ENCODE results near the gene TSSC4. TPM values are rescaled to one million over a fixed set of nuclear protein-coding genes. Genes with fewer than 3 reads are reported as not detected.

The TSSC4 gene
- total RNA-seq, 1 experiment from 2014 or later: 22.9 TPM

DNA sequence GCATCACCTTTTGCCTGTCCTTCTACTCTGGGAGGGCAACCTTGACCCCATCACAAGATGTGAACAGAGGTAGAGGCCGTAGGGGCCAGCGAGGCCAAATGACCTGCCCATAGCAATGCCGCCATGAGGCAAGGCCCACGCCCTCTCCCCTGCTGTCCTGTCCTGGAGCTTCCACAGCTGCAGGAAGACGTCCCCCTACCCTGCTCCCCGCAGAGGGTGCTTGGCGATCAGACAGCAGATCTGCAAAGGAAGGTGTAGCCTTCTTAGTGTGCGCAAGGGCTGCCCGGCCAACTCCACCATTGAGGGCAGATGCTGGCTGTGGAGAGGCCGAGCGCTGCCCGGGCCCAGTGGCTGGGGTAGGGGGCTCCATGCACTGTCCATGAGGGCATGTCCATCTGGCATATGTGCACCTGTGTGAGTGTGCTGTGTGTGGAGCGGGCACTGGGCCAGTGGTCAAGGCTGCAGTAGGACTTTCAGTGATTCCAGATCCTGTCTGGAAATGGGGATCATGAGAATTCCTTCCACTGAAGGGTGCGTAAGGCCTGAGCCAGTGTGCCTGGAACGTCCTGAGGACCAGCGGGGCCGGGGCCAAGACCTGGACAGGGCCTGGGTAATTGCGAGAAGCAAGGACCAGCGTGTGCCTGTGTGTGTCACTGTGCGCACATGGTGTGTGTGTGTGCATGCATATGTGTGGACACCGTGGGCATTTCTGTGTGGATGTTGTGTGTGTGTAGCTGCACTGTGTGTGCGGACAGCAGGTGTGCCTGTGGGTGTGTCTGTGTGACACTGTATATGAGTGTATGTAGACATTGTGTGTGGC is 32.8 kb downstream of the TSSC4 start:
- DNase-seq (ENCODE audit: low read depth): no peak

DNA sequence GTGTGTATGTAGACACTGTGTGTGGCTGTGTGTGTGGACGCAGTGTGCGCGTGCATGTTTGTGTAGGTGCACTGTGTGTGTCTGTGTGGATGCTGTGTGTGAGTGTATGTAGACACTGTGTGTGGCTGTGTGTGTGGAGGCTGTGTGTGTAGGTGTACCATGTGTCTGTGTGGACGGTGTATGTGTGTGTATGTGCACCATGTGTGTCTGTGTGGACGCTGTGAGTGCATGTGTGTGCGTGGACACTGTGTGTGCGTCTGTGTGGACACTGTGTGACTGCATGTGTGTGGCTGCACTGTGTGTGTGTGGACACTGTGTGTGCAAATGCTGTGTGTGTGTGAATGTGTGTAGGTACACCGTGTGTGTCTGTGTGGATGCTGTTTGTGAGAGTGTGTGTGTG is 33.5 kb downstream of the TSSC4 start:
- no peak for DNase-seq (ENCODE audit: low read depth)

DNA sequence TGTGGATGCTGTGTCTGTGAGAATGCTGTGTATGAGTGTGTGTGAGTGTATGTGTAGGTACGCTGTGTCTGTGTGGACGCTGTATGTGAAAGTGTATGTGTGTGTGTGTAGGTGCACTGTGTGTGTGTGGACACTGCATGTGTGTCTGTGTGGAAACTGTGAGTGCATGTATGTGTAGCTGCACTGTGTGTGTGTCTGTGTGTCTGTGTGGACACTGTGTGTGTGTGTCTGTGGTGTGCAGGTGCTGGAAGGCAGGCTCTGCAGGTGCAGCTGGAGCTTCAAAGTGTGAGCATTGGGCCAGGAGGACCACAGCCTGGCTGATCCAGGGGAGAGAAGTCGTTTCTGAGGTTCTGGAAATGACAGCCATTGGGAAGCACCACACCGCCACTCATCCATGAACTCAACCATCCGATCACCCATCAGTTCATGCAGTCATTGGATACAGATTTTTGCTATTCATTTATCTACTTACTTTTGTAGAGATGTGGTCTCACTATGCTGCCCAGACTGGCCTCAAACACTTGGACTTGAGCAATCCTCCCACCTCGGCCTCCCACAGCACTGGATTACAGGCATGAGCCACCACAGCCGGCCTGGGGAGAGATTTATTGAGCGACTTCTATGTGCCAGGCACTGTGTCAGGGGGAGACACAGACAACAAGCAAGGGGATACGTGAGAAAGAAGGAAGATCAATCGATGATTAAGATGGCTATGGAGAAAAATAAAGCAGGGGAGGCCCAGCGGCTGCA is 34.1 kb downstream of the TSSC4 start:
- no peak for DNase-seq (ENCODE audit: low read depth)

DNA sequence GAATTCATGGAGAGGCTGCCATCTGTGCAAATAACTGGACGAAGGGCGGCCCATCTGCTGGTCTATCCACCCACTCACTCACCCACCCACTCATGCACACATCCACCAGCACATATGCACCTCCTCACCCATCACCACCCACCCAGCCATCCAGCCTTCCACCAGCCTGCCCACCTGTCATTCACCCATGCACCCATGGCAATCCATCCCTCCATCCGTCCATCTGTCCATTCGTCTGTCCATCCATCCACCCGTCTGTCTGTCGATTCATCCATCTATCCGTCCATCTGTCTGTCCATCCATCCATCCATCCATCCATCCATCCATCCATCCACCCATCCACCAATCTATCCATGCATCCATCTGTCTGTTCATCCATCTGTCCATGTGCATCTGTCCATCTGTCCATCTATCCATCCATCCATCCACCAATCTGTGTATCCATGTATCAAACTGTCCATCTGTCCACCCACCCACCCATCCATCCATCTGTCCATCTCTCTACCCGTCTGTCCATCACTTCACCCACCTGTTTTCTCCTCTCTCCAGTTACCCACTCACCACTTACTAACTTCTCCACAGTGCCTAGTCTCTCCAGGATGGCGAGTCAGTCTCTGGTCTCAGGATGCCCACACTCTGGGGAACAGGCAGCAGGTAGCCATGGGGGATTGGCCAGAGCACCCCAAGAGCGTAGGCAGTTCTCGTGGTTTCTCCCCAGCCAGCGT is 34.9 kb downstream of the TSSC4 start:
- DNase-seq (ENCODE audit: low read depth): no peak

DNA sequence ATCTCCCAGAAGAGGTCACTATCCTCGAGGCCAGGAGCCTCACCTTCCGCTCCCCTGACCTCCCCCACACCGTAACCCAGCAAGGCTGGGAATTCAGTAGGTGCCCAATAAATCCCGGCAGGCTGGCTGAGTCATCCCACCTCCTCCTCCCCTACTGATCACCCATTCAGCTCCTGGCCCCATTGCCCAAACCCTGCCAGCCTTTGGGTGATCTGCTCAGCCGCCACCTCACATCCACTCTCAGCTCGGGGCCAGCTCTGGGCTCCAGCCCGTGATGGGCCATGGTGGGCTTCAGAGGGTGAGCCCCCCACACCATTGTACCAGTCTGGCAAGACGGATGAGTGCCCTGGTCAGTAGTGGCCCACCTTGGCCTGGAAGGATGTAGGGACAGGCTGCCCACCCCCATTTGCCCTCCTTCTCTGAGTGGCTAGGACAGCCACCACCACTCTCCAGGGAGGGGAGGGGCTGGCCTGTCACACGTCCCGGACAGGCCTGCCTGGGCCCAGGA is 35.5 kb downstream of the TSSC4 start:
- DNase-seq (ENCODE audit: low read depth): no peak

DNA sequence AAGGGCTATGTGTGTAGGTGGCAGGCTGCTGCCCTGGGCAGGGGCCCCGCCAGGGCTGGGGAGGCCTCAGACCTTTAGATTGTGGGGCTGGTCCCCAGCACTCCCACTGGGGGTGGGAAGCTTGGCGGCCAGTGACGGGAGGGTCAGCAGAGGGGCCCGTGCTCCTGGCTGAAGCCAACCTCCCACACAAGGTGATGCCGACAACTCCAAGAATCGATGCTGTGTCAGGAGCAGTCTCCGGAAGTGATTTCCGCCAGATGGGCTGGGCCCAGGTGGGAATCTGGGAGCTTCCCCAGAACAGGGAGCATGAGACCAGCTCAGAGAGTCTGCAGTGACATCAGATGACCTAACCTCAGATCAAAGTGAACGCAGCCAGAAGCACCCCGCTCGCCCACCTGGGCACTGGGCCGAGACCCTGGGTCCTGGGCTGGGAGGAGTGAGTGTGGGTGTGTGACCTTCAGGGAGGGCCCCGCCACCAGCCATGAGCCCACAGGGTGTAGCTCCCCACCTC is 36.0 kb downstream of the TSSC4 start:
- DNase-seq (ENCODE audit: low read depth): no peak

DNA sequence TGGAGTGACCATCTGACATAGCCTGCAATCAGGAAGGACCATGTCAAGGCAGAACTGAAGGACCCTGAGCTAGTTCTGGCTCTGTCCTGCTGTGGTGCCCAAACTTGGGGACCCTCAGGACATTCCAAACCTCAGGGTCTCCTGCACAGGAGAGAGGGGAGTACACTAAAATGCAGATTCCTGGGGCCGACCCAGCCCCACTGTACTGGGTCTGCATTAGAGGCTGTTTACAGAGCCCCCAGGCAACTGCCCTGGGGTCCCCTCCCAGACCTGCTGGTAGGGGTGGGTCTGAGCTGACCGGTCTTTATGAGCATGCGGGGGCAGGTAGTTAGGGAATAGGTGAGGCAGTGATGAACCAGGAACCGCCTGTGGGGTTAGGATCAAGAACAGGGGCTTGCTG is 37.0 kb downstream of the TSSC4 start:
- DNase-seq (ENCODE audit: low read depth): no peak

DNA sequence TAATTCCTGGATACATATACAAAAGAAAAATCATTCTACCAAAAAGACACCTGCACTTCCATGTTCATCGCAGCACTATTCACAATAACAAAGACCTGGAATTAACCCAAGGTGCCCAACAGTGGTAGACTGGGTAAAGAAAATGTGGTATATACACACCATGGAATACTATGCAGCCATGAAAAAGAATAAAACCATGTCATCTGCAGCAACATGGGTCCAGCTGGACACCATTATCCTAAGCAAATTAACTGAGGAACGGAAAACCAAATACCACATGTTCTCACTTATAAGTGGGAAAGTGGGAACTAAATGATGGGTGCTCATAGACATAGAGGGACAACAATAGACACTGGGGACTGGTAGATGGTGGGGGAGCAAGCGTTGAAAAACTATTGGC is 39.3 kb downstream of the TSSC4 start:
- no peak for DNase-seq (ENCODE audit: low read depth)

DNA sequence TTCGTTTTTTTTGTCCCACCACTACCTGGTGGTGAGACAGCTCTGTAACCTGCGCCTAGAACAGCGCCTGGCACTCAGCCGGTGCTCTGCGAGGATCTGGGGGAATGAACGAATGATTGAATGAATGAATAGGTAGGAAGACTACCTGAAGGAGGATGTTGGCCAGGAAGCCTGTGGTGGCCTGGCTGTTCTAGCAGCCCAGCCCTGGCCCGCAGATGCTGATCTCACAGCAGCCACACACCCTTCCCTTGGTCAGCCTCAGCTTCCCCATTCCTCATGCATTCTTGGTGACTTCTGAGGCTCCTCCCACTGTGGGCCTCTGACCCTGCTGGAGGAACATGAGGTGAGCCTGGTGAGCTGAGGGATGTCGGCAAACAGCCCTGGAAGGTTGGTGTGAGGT is 40.1 kb downstream of the TSSC4 start:
- no peak for DNase-seq (ENCODE audit: low read depth)

DNA sequence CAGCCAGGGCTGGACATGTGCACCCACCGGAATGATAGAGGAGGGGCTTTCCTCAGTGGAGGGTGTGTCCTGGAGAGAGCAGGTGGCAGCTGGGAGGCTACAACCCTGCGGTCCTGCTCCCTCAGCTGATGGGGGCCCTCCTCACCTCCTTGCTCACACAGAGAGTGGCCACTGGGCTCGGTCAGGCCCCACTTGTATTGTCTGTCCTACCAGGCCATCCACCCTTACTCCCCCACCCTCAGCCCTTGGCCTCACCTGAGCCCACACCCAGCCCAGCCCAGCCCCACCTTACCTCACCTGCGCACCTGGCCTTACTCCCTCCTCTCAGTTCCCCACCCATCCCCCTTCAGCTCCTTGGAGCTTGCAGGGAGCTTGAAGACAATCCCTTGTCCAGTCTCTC is 40.6 kb downstream of the TSSC4 start:
- DNase-seq (ENCODE audit: low read depth): no peak

DNA sequence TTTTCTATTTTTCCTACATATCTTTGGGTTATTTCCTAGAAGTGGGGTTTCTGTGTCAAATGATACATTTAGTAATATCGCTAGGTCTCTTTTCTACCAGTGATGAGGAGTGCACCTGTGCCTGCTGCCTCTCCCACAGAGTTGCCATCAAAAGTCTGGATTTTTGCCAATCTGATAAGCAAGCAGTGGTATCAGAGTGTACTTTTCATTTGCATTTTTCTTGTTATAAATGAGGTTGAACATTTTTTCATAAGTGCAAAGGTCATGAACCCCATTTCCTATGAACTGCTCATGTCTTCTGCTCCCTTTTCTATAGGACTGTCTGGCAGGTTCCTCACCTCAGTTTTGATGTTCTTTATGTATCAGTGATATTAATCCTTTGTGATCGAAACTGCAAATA is 42.0 kb downstream of the TSSC4 start:
- no peak for DNase-seq (ENCODE audit: low read depth)

DNA sequence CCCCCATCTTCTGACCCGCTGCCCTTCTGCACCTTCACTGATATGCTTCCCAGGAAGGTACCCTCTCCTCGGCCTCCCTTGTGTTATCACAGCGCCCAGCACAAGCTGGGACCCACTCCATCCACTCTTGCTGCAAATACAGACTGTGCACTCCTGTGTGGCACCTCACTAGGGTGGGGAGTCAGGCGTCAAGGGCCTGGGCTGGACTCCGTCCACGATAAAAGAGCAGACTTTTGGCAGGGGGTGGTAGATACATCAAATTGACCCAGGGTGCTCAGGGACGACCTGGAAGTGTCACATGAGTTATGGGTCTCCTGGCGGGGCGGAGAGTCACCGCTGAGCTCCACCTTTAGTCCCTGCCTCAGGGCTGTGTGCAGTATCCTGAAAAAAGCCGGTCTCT is 42.9 kb downstream of the TSSC4 start:
- no peak for DNase-seq (ENCODE audit: low read depth)

DNA sequence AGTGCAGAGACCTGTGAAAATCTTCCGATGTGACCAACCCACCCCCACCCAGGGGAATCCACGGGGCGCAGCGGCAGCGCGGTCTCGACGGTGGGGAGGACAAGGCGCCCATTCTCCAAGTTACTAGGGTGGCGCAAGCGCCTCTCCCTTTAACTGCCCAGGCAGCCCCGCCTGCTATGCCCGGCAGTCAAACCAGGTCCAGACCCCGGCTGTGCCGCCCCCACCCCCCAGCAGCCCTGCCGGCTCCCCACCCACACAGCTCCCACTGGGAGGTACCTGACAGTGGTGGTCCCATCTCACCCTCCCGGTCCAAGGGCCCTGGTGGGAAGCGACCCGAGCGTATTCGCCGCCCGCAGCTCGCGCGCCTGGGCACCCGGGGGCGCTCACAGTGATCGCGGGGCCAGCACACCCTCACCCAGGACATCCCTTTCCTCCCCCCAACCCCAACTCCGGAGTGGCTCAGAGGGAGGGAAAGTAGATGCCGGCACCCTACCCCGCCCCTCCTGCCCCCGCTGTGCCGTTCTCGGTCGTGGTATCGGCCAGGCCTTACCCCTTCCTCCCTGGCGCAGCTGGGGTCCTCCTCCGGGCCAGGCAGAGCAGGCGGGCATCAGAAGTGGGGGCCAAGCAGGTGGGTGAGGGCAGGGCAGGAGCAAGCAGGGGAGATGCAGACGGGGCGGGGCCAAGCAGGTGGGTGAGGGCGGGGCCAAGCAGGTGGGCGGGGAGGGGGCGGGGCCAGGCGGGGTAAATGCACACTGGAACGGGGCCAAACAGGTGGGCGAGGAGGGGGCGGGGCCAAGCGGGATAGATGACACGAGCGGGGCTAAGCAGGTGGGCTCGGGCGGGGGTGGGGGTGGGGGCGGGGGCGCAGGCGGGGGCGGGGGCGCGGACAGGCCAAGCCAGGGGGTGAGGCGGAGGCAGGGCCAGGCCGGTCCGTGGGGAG is 43.6 kb downstream of the TSSC4 start, which contains the start of gene TRPM5:
Gene TRPM5, minus strand, starts transcription at position 634 of the 940 bp plus-strand sequence. CDS start 21,478 bp downstream, outside the sequence.
- DNase-seq (ENCODE audit: low read depth): no peak

DNA sequence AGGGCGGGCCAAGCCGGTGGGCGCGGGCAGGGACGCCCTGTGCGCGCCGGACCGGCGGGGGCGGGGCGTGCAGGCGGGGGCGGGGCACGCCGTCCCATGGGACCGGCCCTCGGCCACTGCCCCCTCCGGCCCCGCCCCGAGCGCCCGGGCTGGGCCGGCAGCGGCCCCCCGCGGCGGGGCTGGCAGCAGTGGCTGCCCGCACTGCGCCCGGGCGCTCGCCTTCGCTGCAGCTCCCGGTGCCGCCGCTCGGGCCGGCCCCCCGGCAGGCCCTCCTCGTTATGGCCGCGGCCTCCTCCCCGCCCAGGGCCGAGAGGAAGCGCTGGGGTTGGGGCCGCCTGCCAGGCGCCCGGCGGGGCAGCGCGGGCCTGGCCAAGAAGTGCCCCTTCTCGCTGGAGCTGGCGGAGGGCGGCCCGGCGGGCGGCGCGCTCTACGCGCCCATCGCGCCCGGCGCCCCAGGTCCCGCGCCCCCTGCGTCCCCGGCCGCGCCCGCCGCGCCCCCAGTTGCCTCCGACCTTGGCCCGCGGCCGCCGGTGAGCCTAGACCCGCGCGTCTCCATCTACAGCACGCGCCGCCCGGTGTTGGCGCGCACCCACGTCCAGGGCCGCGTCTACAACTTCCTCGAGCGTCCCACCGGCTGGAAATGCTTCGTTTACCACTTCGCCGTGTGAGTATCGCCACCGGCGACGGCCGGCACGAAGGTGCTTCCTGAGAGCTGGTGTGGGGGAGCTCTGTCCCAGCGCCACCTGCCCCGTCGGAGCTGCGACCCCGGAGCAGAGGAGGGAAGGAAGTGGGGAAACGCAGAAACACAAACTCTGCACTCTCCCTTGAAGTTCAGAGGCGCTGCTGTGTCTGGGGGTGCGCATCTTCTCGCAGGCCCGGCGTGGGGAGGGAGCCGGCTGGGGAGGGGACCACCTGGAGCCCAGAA is 44.5 kb downstream of the TSSC4 start, which contains the start of gene KCNQ1:
Gene KCNQ1, plus strand, starts transcription at position 188 of the 925 bp plus-strand sequence. Its CDS starts 91 bp downstream, at position 279.
- no peak for DNase-seq (ENCODE audit: low read depth)

DNA sequence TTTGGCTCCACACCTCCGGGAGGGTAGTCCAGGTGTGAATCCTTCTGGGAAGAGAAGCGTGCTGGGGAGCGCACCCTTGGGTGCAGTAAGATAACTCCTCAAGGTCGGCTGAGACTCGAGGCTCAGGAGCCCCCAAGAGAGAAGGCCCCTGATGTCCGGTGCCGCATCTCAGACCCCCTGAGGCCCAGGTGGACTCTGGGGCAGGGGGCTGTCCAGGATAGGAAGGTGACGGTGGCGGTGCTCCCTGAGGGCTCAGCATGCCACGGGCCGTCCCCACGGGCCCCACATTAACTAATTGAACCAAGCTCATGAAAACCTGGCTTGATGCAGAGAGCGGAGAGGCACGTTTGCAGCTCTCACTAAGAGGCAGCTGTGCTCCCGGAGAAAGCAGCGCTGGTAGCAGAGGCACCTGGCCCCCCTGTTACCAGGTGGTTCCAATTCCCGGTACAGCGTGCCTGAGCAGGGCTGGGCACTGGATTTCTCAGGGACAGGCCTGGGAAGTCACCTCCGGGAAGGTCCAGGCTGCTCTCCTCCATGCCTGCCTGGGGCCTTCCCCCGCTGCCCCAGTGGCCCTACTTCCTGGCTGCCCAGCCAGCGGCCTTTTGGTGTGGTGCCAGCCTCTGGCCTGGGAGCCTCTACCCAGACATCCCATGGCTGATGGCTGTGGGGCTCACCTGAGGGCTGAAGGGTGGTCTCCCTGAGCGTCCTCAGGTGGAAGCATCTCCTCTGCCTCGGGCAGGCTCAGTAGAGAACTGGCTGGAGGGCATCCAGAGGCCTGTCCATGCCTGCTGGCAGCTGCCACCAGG is 45.4 kb downstream of the TSSC4 start:
- no peak for DNase-seq (ENCODE audit: low read depth)

DNA sequence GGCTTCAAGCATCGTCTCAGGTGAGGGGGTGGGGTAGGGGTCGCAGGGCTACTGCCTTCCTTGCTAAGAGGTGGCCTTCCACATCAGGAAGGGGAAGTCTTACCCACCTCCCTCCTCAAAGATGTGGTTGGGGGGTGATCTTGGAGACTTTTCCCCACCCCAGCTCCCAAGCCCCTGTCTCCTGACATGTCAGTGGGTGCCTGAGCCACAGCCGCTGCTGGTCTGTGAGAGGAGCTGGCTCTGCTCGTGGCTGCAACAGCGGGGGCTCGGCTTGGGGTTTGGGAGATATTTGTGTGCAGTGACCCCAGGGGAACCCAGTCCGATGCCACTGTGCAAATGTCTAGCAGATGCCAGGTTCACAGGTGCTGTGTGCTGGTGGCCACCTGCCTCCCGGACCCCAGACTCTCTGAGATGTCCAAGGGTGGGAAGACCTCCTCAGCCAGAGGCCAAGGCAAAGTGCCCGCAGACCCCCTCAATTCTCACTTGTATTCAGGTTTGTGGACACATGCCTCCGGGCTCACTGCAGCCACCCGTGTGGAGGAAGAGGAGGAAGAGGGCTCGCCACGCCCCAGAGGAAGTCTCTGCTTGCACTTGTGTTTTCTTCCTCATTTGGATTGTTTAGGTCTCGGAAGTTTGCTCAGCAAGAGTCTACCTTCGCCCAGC is 46.2 kb downstream of the TSSC4 start:
- DNase-seq (ENCODE audit: low read depth): no peak

DNA sequence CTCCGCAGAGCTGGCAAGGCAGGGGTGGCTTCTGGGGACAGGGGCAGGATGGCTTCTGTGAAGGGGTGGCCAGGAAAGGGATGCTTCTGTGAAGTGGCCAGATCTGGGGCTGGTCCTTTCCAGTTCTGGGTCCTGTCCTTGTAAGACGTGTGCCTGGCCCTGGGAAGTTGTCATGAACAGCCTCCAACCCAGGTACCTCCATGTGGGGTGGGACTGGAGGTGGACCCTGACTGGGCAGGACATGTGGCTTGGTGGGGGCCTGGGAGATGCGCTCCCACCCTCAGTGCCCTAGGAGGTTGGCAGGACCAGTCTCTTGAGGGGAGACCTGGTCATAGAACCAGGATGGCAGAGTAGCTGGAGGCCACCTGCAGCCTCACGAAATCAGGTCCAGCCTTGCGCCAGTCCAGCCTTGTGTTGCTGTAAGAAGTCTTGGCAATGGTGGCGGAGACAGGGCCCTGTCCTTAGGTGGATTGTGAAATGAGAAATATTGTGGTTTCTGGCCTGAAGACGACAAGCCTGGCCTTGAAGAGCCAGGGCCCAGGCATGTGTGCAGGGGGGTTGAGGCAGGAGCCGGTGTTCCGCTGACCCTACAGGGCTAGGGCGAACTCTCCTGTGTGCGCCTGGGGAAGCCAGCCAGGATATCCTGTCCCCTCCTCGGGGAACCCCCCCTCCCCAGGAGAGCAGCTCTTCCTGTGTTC is 46.9 kb downstream of the TSSC4 start:
- DNase-seq (ENCODE audit: low read depth): no peak

Data from RPMI7951 (cell line).